Keratinocyte (primary cell): ENCODE data around the gene ADAMTS6.
"Not testable (repeated sequence)": the region's sequence is repeated elsewhere in the genome, so short reads cannot be mapped to it uniquely, and the experiment has no call there.

ENCODE experiments used
- CTCF ChIP-seq, 3 experiments: IDR thresholded peaks in 1 of 3; conservative IDR thresholded peaks in 1 of 3; optimal IDR thresholded peaks in 1 of 3; 2 replicates in 2 of 3; 3 replicates in 1 of 3; pipeline versions ENCODE3 to v1.5.1; 2011; ENCODE audit warnings: low read length in 3 of 3, mild to moderate bottlenecking in 3 of 3, moderate library complexity in 2 of 3, control low read depth in 1 of 3, inconsistent platforms in 1 of 3; ENCODE audit not compliant: insufficient read depth in 2 of 3; ENCODE audit errors: extremely low read depth in 1 of 3
- EZH2 ChIP-seq: IDR thresholded peaks from one replicate; pipeline ENCODE4 v1.6.1; 2012; ENCODE audit warnings: inconsistent platforms, mild to moderate bottlenecking, low read length, moderate library complexity

GRCh38 chr5:65320704-65321103, 161.0 kb downstream of the ADAMTS6 start:
- TF ChIP-seq CTCF (optimal IDR thresholded peaks at IDR 0.05 in 1 of 3, IDR thresholded peaks at IDR 0.05 in 1 of 3, conservative IDR thresholded peaks at IDR 0.05 in 1 of 3; ENCODE audit: extremely low read depth in 1 of 3, insufficient read depth in 2 of 3, low read length in 3 of 3); EZH2: not testable (repeated sequence)
